HG02943 (cell line): ENCODE results near the gene MTX1.

ENCODE experiments used
- ATAC-seq: cut with Tn5 transposase; IDR thresholded peaks from one replicate; pipeline ENCODE4 v1.9.1; 2021; ENCODE audit warnings: mild to moderate bottlenecking, low read depth, moderate library complexity; ENCODE audit not compliant: unreplicated experiment

MTX1 gene

DNA sequence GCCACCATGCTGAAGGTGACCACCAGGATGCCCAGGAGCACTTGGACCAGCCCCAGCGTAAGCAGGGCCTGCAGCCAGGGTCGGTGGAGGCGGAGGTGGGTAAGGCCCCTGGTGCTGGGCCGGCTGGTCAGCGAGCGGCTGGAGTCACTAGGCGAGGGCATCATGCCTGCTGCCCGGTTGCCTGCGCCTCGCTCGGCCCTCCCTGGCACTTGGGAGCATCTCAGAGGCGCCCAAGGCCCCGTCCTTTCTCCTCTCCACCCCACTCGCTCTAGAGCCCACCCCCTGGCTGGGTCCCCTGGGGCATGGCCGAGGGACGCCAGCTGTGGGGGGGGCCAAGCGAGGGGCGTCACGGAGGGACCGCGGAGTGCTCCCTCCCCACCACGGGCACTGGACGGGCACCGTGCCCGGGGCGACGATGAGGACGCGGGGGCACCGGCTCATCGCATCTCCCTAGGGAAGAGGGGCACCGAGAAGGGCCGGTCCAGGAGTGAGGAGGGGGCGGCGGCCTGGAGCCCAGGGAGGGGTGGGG, 46.3 kb downstream of the MTX1 start:
- ATAC-seq: no peak

DNA sequence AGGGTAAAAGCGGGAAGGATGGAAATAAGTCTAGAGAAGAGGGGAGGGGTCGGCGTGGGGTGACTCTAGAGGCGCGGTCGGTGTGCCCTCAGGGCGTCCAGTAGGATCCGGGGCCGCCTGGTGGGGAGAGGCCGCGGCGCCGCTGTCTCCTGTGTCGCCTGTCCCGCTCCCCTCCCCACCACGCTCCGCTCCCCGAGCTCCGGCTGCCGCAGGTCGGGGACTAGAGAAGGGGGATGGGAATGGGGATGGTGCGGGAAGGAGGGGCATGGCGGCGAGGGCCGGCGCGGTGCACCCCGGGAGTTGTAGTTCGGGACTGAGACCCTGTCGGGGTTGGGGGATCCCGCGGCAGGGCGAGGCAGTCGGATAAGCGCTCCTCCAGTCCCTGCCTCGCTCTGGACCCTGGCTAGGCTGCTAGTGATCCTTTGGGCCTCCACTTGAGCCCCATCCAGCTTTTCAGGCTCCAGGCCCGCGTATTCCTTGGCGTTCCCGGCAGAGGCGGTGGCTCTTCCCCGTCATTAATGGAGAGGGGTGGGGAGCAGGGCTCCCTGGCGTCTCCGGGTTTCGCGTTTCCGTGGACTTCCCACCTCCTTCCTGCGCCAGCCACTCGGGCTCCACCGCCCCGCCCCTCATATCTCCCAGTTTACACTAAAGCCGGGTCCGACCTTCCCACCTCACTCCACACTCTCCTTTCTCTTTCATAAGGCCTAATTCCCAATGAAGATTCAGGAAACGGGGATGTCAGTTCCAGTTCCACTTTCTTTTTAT, 46.9 kb downstream of the MTX1 start, which contains the start of gene ENTREP3:
Gene ENTREP3, minus strand, starts transcription at position 241 of the 765 bp plus-strand sequence. CDS start 606 bp downstream, outside the sequence.
- ATAC-seq: no peak

DNA sequence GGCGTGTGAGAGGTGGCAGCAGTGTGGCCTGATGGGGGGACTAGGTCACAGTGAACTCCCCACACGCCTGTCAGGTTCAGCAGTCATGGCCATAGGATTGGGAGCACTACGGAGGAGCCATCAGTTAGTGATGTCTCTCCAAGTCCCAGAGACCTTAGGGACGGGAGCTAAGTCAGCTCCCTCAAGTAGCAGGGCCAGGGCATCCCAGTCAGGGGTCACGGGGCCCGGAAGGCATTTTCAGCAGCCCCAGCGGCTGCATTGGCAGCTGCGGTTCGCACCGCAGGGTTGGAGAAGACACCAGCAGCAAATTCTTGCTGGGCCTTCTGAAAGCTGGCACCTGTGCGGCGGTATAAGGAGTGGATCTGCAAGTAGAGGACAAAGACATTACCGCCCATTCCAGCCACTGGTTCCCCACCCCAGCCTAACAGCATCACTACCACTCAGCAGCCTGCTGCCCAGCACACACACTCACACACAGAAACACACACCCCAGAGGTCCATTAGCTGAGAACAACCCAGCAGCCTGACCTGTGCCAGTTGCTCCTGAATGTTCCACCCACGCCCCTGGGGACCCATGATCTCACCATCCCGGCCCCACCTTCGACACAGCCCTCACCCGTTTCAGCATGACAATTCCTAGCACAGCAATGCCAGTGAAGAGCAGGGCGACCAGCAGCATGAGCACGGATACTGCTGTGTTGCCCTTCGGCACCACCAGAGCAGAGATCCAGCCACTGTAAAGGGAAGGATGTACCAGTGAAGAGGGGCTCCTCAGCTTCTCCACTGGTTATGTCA, 47.8 kb downstream of the MTX1 start:
- ATAC-seq: no peak

DNA sequence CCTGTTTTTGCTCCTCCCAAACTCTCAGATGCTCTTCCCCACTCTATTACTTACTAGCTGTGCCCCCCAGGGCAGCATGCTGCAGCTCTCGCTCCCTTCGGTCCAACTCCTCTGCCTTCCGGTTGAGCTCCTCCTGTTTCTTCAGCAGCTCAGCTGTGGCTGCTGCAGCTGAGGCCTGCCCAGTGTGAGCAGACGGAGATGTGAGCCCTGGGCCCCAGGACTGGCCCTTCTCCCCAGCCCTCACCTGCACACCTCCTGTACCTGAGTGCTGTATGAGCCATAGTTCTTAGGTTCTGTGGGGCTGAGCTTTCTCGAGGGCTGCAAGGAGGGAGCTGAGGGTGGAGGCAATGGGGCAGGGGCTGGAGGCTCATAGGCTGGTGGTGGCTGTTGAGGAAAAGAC, 51.8 kb downstream of the MTX1 start:
- ATAC-seq: no peak

DNA sequence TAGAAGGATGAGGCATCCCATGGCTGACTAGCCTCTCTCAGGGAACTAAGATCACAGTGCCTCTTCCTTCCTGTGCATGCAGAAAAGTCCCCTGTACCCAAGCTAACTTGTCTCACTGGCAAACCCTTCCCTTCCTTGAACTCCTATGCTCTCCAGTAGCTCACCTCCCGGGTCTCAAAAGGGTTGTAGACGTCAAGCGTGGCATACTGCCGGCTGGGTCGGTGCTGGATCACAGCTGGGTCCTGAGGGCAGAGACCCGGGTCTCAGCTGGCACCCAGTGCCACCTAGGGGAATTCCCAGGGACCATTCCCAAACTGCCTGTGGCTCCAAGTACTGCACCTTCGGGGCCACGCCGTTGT, 53.0 kb downstream of the MTX1 start:
- no peak for ATAC-seq

DNA sequence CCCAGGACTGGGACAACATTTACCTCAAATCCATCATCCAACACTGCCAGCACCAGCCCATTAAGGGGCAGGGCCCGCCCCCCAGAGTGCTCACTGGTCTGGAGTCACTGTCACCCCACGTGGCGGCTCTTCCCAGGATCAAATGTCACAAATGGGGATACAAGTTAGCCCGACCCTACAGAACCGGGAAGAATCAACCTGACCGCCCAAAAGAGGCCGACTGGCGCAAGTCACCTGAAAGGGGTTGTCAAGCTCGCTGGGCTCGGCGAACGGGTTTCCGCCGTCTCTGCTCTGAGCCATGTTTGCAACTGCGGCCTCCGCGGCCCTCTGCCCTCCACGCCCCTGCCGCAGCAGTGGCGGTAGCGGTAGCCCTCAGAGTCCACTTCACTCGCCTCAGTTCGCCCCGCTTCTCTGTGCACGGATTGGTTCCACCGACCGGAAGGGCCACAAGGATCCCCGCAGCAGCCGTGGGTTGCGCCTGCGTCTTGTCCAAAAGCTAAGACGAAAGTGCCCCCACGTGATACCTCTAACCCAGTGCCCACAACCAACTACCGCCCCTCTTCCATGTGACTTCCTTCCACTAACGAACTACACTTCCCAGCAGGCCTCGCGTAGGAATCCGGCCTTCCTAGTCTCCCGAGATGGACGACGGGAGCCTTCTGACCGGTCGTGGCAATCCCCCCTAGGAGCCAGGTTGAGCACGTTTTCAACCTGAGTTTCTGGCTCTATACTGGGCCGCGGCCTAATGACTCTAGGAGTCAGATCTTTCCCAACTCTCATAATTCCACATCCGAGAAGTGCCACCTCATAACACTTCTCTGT, 53.6 kb downstream of the MTX1 start, which contains the start of gene SCAMP3:
Gene SCAMP3, minus strand, starts transcription at position 509 of the 822 bp plus-strand sequence. Its CDS starts 209 bp downstream, at position 300.
- peak; percentile 87 for ATAC-seq

DNA sequence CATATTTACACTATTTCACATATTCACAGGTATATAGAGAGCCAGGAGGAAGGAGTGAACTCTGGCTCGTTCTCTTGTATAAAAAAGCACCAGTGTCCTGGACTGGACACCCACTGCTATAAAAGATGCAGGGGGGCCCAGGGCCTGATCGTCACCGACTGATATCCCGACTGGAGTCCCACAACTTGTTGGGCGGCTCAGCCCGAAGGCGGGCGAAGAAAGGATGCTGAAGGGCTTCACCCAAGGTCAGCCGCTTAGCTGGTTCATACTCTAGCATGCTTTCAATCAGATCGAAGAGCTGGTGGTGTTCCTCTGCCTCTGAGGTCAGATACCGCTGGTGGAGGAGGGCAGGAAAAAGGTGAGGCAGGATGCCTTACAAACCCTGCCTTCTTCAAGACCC, 54.6 kb downstream of the MTX1 start:
- no peak for ATAC-seq
